Fibroblast of mammary gland (primary cell): Measurements from ENCODE around the gene STK24.
A peak's percentile ranks its signal among the peaks of the same experiment; 100 is the strongest.

Source experiments
- DNase-seq: peaks from one replicate; pipeline ENCODE4 v3.0.0-alpha.2; 2010; ENCODE audit warnings: low read depth
- H3K4me3 ChIP-seq: 2 replicates; pipeline ENCODE4 v1.5.1; 2011; ENCODE audit warnings: low read depth, mild to moderate bottlenecking, low read length, moderate library complexity; ENCODE audit not compliant: control insufficient read depth
- TF ChIP-seq, protein P1 (sequence below): conservative IDR thresholded peaks from 2 replicates; pipeline ENCODE4 v1.5.1; 2011; ENCODE audit warnings: low read depth, low read length, inconsistent platforms; ENCODE audit not compliant: control insufficient read depth, insufficient read depth

The STK24 gene

DNA sequence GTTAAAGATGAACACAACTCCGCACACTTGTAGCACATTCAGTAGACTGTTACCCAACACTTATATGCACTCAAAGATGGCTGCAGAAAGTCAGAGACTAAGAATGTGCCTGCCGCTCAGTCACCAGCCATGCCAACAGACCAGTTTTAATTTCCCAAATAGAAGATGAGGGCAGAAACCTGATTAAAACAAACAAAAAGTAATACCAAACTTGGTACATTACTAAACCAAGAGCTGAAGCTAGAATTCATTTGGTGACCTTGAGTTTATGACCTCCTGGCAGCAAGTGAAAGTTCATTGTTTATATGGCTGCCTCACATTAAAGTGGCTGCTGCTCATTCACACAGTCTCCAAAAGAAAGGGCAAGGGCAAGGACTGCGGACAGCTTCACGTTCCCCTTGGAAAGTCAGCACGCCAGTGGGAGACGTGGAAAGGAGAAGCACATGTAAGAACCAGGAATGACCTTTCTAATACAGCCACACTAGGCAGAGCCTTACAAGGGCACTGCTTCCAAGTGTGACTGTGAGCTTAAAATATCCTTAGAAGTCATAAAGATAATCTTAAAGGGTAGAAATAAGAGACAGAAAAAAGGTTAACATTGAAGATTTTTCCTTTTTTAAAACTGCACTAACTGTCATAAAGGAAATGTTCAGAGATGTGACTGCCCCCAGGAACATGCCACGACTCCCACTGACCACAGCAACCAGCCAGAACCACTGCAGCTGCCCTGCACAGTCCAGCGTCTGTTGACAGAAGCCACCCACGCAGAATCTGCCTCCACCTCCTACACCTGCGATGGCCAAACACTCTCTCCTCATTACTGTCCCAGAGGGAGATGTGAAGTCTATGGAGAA lies 73.5 kb downstream of the STK24 start:
- TF ChIP-seq, protein P1, sequence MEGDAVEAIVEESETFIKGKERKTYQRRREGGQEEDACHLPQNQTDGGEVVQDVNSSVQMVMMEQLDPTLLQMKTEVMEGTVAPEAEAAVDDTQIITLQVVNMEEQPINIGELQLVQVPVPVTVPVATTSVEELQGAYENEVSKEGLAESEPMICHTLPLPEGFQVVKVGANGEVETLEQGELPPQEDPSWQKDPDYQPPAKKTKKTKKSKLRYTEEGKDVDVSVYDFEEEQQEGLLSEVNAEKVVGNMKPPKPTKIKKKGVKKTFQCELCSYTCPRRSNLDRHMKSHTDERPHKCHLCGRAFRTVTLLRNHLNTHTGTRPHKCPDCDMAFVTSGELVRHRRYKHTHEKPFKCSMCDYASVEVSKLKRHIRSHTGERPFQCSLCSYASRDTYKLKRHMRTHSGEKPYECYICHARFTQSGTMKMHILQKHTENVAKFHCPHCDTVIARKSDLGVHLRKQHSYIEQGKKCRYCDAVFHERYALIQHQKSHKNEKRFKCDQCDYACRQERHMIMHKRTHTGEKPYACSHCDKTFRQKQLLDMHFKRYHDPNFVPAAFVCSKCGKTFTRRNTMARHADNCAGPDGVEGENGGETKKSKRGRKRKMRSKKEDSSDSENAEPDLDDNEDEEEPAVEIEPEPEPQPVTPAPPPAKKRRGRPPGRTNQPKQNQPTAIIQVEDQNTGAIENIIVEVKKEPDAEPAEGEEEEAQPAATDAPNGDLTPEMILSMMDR = no peak
- no peak overlapping the region for H3K4me3 ChIP-seq
- peak; percentile 30 for DNase-seq

DNA sequence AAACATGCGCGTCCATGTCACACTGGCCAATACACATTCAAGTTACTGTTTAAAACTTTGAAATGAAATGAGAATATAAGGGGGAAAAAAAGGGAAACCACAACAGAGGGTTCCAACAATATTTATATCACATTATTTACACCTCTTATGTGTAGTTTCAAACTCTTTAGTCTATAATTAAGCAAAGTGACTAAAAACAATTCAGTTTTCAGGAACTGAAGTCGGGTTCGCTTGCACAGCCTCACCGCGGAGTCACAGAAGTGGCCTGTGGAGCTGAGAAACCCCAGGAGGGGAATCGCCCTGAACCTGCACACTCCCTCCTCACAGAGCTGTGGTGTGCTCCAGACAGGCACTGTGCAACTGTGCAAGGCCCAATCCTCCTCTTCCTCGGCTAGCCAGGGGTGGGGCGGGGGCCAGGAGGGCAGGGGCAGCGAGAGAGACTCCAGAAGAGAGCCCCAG lies 75.9 kb downstream of the STK24 start:
- H3K4me3 ChIP-seq = no peak overlapping the region
- no peak for DNase-seq
- TF ChIP-seq, protein P1 = no peak

DNA sequence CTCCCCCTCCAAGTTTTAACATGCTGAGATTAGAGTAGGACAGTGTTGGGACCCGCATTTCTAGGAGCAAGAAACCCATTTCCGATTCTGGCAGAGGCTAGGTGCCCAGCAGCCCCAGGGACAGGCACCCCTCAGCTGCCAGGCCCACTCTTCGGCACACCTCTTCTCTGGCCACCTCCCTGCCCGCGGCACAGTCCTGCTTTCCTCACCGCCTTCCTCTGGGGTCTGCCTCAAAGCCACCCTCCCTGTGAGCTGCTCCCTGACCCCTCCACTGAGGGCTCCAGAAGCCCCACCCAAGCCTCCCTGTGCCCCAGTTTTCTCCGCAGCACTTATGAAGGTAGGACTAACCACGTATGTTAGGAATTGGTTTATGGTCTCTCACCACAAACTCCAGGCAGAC lies 79.9 kb downstream of the STK24 start:
- no peak overlapping the region for H3K4me3 ChIP-seq
- no peak for DNase-seq
- TF ChIP-seq, protein P1 = no peak

DNA sequence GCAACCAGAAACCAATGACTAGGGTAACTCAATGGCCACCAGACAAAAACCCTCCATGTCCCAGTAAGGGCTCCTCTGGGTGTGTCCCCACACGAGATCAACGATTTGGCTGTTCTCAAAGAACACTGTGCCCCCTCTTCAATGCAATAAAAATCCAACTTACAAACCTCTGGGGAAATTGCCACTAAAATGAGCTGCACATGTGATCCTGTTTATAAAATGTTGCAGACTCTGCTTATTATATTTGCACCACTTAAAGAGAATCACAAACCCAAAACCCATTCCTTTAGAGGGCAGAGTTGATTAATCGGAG lies 80.5 kb downstream of the STK24 start:
- no peak overlapping the region for H3K4me3 ChIP-seq
- DNase-seq = no peak
- TF ChIP-seq, protein P1 = no peak

DNA sequence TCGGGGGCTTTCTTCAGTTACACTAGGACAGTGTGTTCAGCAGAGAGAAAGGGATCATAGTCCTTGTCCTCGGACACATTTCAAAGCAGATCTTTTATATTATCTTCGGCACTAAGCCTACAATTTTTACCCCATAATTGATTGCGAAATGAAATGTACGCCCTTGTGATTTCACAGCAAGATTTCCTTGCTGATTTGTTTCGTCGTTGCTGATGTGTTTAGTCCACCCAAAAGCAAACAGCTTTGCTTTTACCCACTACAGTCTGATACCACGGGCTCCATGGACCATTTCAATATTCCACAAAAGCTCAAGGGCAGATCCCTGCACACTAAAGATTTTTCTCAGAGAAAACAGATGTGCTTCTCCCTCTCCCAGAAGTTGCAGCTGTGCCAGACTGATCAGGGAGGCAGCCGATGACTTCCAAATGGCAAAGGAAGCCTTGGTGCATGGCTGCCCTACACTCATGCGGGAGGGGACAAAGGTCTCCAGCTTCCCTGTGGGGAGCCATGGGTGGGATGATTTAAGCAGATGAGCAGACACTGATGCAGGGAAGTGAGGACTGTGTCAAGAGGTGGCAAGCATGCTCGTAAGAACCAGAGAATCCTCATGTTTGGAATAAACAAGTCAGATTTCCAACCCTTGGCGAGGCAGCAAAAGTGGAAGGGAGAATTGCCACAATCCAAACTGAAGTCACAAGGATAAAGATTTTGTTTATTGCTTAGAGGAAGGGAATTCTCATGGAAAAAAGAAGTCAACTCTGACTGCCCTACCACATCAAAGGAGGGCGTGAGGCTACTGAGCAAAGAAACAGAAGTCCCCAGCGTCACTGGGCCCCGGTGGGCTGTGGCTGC lies 81.1 kb downstream of the STK24 start:
- TF ChIP-seq, protein P1 = no peak
- DNase-seq = peak; percentile 62
- no peak overlapping the region for H3K4me3 ChIP-seq

DNA sequence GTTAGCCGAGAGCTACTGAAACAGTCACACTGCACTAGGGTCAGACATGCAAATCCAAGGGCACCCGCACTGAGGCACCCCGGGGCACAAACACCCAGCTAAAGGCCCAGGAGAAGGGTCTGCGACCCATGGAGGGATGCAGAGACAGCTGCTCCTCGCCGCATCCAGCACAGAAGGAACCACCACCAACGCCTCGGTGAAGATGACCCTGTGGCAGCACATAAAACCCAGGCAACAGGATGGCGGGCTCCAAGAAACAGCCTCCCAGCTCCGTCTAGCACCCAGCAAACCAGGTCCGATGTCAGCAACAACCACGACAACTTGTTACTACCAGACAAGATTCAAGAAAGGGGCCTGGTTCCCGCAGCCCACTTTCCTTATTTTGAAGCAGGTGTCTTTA lies 82.1 kb downstream of the STK24 start:
- TF ChIP-seq, protein P1 = no peak
- H3K4me3 ChIP-seq = no peak overlapping the region
- DNase-seq = no peak
